HG03139 (cell line): Measurements from ENCODE around the gene COASY.

Experiments
- ATAC-seq: cut with Tn5 transposase; IDR thresholded peaks from one replicate; pipeline ENCODE4 v1.9.1; 2021; ENCODE audit not compliant: unreplicated experiment

Gene COASY

GRCh38 chr17:42561897-42562387 lies at the start of gene COASY:
TSS of gene COASY (plus strand) at chr17:42562148. CDS start at chr17:42562623, 475 bp downstream.
- no peak for ATAC-seq

- ATAC-seq: no peak
Measured at GRCh38 chr17:42512246-42512645, 49.7 kb upstream of the COASY start.

GRCh38 chr17:42512733-42513251 lies 49.2 kb upstream of the COASY start:
- no peak for ATAC-seq

- no peak for ATAC-seq
Measured at GRCh38 chr17:42513686-42514085, 48.3 kb upstream of the COASY start.

- no peak for ATAC-seq
Measured at GRCh38 chr17:42514279-42514678, 47.7 kb upstream of the COASY start.

- ATAC-seq: no peak
Measured at GRCh38 chr17:42514867-42515266, 47.1 kb upstream of the COASY start.

GRCh38 chr17:42517516-42517915 lies 44.4 kb upstream of the COASY start:
- no peak for ATAC-seq

GRCh38 chr17:42518046-42518754 lies 43.7 kb upstream of the COASY start:
- ATAC-seq: no peak

- no peak for ATAC-seq
Measured at GRCh38 chr17:42518755-42519545, 43.0 kb upstream of the COASY start.

- no peak for ATAC-seq
Measured at GRCh38 chr17:42519546-42520491, 42.1 kb upstream of the COASY start.

GRCh38 chr17:42520540-42520951 lies 41.4 kb upstream of the COASY start:
- ATAC-seq: no peak

- no peak for ATAC-seq
Measured at GRCh38 chr17:42521036-42521435, 40.9 kb upstream of the COASY start.

- ATAC-seq: no peak
Measured at GRCh38 chr17:42521666-42522262, 40.2 kb upstream of the COASY start.

GRCh38 chr17:42522263-42522790 lies 39.6 kb upstream of the COASY start:
- no peak for ATAC-seq

GRCh38 chr17:42522798-42523278 lies 39.1 kb upstream of the COASY start:
- ATAC-seq: no peak

GRCh38 chr17:42525221-42525620 lies 36.7 kb upstream of the COASY start:
- ATAC-seq: no peak

GRCh38 chr17:42526031-42526444 lies 35.9 kb upstream of the COASY start:
- no peak for ATAC-seq

GRCh38 chr17:42527932-42528331 lies 34.0 kb upstream of the COASY start:
- no peak for ATAC-seq

GRCh38 chr17:42529061-42529460 lies 32.9 kb upstream of the COASY start:
- no peak for ATAC-seq

GRCh38 chr17:42530952-42531454 lies 30.9 kb upstream of the COASY start:
- ATAC-seq: no peak
